PFSK-1 (cell line): Measurements from ENCODE around the gene SETD6.

Experiments
- POLR2AphosphoS5 ChIP-seq: IDR thresholded peaks from 2 replicates; pipeline ENCODE4 v1.6.1; 2012; ENCODE audit warnings: low read depth, mild to moderate bottlenecking, control low read depth, low read length, moderate library complexity
- SIN3A ChIP-seq: IDR thresholded peaks from 2 replicates; pipeline ENCODE4 v1.6.1; 2012; ENCODE audit warnings: mild to moderate bottlenecking, low read length, moderate library complexity, borderline replicate concordance; ENCODE audit not compliant: insufficient read depth
- TAF1 ChIP-seq: IDR thresholded peaks from 2 replicates; pipeline ENCODE4 v1.6.1; 2012; ENCODE audit warnings: low read length, control low read depth, borderline replicate concordance; ENCODE audit not compliant: insufficient read depth

GRCh38 chr16:58513874-58514273, 1.4 kb upstream of the SETD6 start:
- no peak for TF ChIP-seq SIN3A
- no peak for TF ChIP-seq POLR2AphosphoS5
- no peak for TF ChIP-seq TAF1
